Esophagus squamous epithelium (tissue), 5 donors: ENCODE results near the gene EPHA3. TPM values are rescaled to one million over a fixed set of nuclear protein-coding genes. Genes with fewer than 3 reads are reported as not detected.

Experiments
- DNase-seq: peaks from one replicate; lab custom pipeline; 2025; lab: John Stamatoyannopoulos, UW
- H3K27ac ChIP-seq, 4 donors: fragments of 200-600 bp; sonication (generic); one replicate each; pipeline ENCODE4 v1.5.1; 2016 to 2019; ENCODE audit warnings: mild to moderate bottlenecking in 1 of 4
- H3K27me3 ChIP-seq, 4 donors: fragments of 200-600 bp; sonication (generic); 1 replicate in 3 of 4; 2 replicates in 1 of 4; pipeline versions ENCODE4 v1.5.1 to v1.6.0; 2017 to 2021; ENCODE audit warnings: antibody characterized with exemption in 1 of 4
- H3K36me3 ChIP-seq, 3 donors: fragments of 200-600 bp; sonication (generic); one replicate each; pipeline ENCODE4 v1.5.1; 2016 to 2019
- H3K4me1 ChIP-seq, 3 donors: fragments of 200-600 bp; sonication (generic); one replicate each; pipeline ENCODE4 v1.5.1; 2017 to 2019
- H3K4me3 ChIP-seq, 4 donors: fragments of 200-600 bp; sonication (generic); 1 replicate in 3 of 4; 2 replicates in 1 of 4; pipeline ENCODE4 v1.5.1; 2016 to 2019; ENCODE audit warnings: mild to moderate bottlenecking in 2 of 4, moderate library complexity in 1 of 4
- H3K9me3 ChIP-seq, 3 donors: fragments of 200-600 bp; sonication (generic); one replicate each; pipeline ENCODE4 v1.5.1; 2016 to 2019
- CTCF ChIP-seq, 6 experiments: fragments of 450-650 bp in 4 of 6; fragments of 200-600 bp in 2 of 6; sonication (generic) in 2 of 6; IDR thresholded peaks; one replicate each; pipeline ENCODE4 v1.5.1; 2016 to 2019; ENCODE audit warnings: antibody characterized with exemption in 6 of 6, mild to moderate bottlenecking in 4 of 6, moderate library complexity in 4 of 6
- POLR2A ChIP-seq, 4 donors: fragments of 450-650 bp; IDR thresholded peaks; one replicate each; pipeline ENCODE4 v1.6.1; 2017; ENCODE audit warnings: antibody characterized with exemption in 4 of 4, mild to moderate bottlenecking in 4 of 4, moderate library complexity in 3 of 4
- WGBS, 2 donors: methylation state at CpG; one replicate each; pipeline ENCODE4 v1.1.5; 2018; 5-methylcytosine and 5-hydroxymethylcytosine counted together
- intact Hi-C: fragments of 100-400 bp; cut with DNase I; formaldehyde crosslinking; loops from one replicate; pipeline ENCODE4 v1.15.0; 2022
- total RNA-seq, 4 donors: library from RNA; depleted of rRNA; stranded (reverse); fragments of >200 nt; gene quantifications; one replicate each; pipeline ENCODE4 v1.1.0, GENCODE V29; 2016
- donor health status: DM: yes; HTN: yes; CAD: no.

EPHA3 gene
- total RNA-seq, 4 donors from 2014 or later, result 0.38 to 3.6 (median 1.4) TPM

GRCh38 chr3:89455240-89455639 is 347.8 kb downstream of the EPHA3 start:
- H3K27ac ChIP-seq, result no peak overlapping the region
- TF ChIP-seq CTCF (IDR thresholded peaks at IDR 0.05), result no peak
- TF ChIP-seq POLR2A (IDR thresholded peaks at IDR 0.05), result no peak
- no peaks in the 10 kb centered on the region for H3K4me1 ChIP-seq
- H3K36me3 ChIP-seq, result no peaks in the 10 kb centered on the region
- WGBS, 2 donors, result 63 to 79% methylated on average over 2 of the region's 2 CpGs
- no peaks in the 10 kb centered on the region for H3K27me3 ChIP-seq
- no peak overlapping the region for H3K4me3 ChIP-seq
- intact Hi-C loops, result no loop called here
- no peaks in the 10 kb centered on the region for H3K9me3 ChIP-seq
- DNase-seq, result no peak

- TF ChIP-seq CTCF (IDR thresholded peaks at IDR 0.05), result no peak
- no peak for TF ChIP-seq POLR2A (IDR thresholded peaks at IDR 0.05)
- Histone ChIP-seq H3K27ac (no peak overlapping the region), H3K36me3 (no peaks in the 10 kb centered on the region), H3K9me3 (no peaks in the 10 kb centered on the region), H3K4me3 (no peak overlapping the region), H3K27me3 (no peaks in the 10 kb centered on the region), H3K4me1 (no peaks in the 10 kb centered on the region)
- no peak for DNase-seq
- 38 to 47% methylated on average over 4 of the region's 4 CpGs for WGBS, 2 donors
- intact Hi-C loops, result no loop called here
Measured at GRCh38 chr3:89467898-89468363, 360.5 kb downstream of the EPHA3 start.

GRCh38 chr3:89472101-89472500 is 364.7 kb downstream of the EPHA3 start:
- intact Hi-C loops, result no loop called here
- Histone ChIP-seq H3K4me1 (no peaks in the 10 kb centered on the region), H3K36me3 (no peaks in the 10 kb centered on the region), H3K27ac (no peak overlapping the region), H3K9me3 (no peaks in the 10 kb centered on the region), H3K4me3 (no peak overlapping the region), H3K27me3 (no peaks in the 10 kb centered on the region)
- no peak for DNase-seq
- 72 to 82% methylated on average over 4 of the region's 4 CpGs for WGBS, 2 donors
- TF ChIP-seq CTCF (IDR thresholded peaks at IDR 0.05) (no peak), POLR2A (IDR thresholded peaks at IDR 0.05) (no peak)

GRCh38 chr3:89474333-89475130 is 367.1 kb downstream of the EPHA3 start:
- WGBS, 2 donors, result 40 to 54% methylated on average over 4 of the region's 4 CpGs
- TF ChIP-seq CTCF (IDR thresholded peaks at IDR 0.05), result no peak
- no peak for TF ChIP-seq POLR2A (IDR thresholded peaks at IDR 0.05)

GRCh38 chr3:89488800-89489580 is 381.6 kb downstream of the EPHA3 start:
- Histone ChIP-seq H3K27ac (no peak overlapping the region), H3K36me3 (no peaks in the 10 kb centered on the region), H3K9me3 (no peaks in the 10 kb centered on the region), H3K4me3 (no peak overlapping the region), H3K4me1 (no peaks in the 10 kb centered on the region), H3K27me3 (no peaks in the 10 kb centered on the region)
- TF ChIP-seq POLR2A (IDR thresholded peaks at IDR 0.05) (no peak), CTCF (IDR thresholded peaks at IDR 0.05) (no peak)
- intact Hi-C loops, result no loop called here
- DNase-seq, result no peak
- WGBS, 2 donors, result 73 to 78% methylated on average over 4 of the region's 4 CpGs

More at GRCh38 chr3:89474333-89475130, 367.1 kb downstream of the EPHA3 start:
- Histone ChIP-seq H3K9me3 (no peaks in the 10 kb centered on the region), H3K27ac (no peak overlapping the region), H3K27me3 (no peaks in the 10 kb centered on the region), H3K36me3 (no peaks in the 10 kb centered on the region), H3K4me3 (no peak overlapping the region), H3K4me1 (no peaks in the 10 kb centered on the region)
- no peak for DNase-seq
- intact Hi-C loops, result no loop called here
